ENCODE measurements around the gene PHYHD1. TPM values are rescaled to one million over a fixed set of nuclear protein-coding genes. Genes with fewer than 3 reads are reported as not detected.

Gene PHYHD1
- total RNA-seq, 1 experiment from 2014 or later = 0.32 TPM

DNA sequence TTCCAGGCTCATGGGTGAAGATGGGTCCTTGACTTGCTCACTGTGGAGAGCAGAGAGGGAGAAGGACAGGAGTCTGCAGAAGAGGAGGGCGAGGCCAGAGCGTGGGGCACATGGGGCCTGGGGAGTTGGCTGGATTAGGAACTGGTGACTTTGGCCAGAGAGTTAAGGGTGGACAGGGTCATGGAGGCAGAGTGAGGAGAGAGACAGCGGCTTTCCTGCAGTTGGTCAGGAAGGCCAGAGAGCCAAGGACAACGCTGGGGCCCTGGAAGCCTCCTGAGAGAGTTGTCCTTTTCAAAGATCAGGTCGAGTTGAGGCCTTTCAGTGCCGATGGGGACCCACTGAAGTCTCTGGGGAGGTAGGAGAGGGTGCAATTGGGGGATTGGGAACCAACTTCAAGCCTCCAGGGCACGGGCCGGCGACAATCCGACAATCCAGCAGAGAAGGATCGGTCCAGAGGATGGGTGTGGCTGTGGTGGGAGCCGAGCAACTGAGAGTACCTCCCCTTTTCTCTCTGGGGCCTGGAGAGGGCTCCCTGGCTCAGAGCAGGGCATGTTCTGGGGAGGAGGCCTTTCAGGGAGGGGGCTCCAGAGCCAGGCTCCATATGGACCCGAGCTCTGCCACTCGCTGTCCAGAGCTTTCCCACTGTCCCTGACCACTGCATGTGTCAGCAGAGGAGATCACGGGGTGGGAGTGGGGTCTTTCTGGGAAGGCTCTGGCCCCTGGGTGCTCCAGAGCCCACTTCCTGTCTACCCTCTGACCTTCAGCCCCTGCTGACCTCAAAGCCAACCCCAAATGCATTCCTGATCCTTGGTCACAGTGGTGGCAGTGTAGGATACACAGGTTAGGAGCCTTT lies 7.5 kb upstream of the PHYHD1 start (continued):
- TF ChIP-seq, protein P1, sequence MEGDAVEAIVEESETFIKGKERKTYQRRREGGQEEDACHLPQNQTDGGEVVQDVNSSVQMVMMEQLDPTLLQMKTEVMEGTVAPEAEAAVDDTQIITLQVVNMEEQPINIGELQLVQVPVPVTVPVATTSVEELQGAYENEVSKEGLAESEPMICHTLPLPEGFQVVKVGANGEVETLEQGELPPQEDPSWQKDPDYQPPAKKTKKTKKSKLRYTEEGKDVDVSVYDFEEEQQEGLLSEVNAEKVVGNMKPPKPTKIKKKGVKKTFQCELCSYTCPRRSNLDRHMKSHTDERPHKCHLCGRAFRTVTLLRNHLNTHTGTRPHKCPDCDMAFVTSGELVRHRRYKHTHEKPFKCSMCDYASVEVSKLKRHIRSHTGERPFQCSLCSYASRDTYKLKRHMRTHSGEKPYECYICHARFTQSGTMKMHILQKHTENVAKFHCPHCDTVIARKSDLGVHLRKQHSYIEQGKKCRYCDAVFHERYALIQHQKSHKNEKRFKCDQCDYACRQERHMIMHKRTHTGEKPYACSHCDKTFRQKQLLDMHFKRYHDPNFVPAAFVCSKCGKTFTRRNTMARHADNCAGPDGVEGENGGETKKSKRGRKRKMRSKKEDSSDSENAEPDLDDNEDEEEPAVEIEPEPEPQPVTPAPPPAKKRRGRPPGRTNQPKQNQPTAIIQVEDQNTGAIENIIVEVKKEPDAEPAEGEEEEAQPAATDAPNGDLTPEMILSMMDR (IDR thresholded peaks at IDR 0.05 in 2 of 3, conservative IDR thresholded peaks at IDR 0.05 in 1 of 3; ENCODE audit: borderline replicate concordance in 1 of 3, insufficient read depth in 1 of 3, low read depth in 2 of 3, low read length in 2 of 3) = no peak
- TF ChIP-seq RAD21 (IDR thresholded peaks at IDR 0.05; ENCODE audit: low read depth) = no peak
- no peak for TF ChIP-seq CBX3 (IDR thresholded peaks at IDR 0.05; ENCODE audit: low read depth)
- TF ChIP-seq JUND (IDR thresholded peaks at IDR 0.05) = no peak

DNA sequence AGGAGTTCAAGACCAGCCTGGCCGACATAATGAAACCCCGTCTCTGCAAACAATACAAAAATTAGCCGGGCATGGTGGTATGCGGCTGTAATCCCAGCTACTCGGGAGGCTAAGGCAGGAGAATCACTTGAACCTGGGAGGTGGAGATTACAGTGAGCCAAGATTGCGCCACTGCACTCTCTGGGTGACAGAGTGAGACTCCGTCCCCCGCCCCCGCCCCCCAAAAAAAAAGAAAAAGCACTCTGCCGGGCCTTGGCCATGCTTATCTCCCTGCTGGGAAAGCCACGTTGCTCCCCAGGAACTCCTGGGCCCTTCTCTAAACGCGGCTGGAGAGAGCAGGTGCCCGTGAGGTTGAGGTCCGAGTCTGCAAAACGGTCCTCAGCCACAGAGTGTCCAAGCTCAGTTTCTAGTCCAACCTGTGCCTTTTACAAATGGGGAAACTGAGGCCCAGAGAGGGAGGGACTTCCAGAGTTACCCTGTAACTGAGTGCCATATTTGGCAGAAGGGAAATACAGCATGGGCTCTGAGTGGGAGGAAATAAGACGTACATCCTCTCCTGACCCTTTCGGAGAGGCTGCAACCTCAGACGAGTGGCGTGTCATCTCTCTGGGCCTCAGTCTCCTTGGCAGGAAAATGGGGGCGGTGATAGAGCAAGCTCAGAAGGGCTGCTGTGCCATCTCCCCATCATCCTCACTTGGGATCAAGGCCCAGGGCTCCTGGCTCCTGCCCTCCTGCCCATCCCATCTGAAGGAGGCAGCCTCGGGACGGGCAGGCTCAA lies 6.6 kb upstream of the PHYHD1 start:
- Histone ChIP-seq H3K9me2 (ENCODE audit: insufficient read depth) (no peaks in the 10 kb centered on the region), H3K9me3 (ENCODE audit: control insufficient read depth in 1 of 2, insufficient read depth in 1 of 2, low read depth in 1 of 2, low read length in 2 of 2) (no peaks in the 10 kb centered on the region), H3K4me1 (ENCODE audit: control insufficient read depth in 1 of 2, insufficient read depth in 2 of 2, low read length in 2 of 2) (peaks cover 14 to 32% of the 10 kb centered on the region in 2 experiments), H3K27me3 (ENCODE audit: insufficient read depth, low read length) (no peaks in the 10 kb centered on the region), H3K9ac (ENCODE audit: low read length) (no peak overlapping the region), H3K36me3 (ENCODE audit: control insufficient read depth in 1 of 2, insufficient read depth in 2 of 2, low read length in 2 of 2) (peaks cover 0 to 9% of the 10 kb centered on the region in 2 experiments; a peak in 2 of 4 replicates), H3K4me2 (ENCODE audit: low read length) (no peak overlapping the region), H3K4me3 (replicated peaks in 1 of 2; ENCODE audit: low read depth in 1 of 2, low read length in 2 of 2) (no peak overlapping the region), H4K20me1 (ENCODE audit: insufficient read depth) (no peaks in the 10 kb centered on the region), H2AFZ (ENCODE audit: low read depth, low read length, poor library complexity, severe bottlenecking) (no peak overlapping the region), H3K27ac (ENCODE audit: low read depth, low read length) (no peak overlapping the region), H3K79me2 (ENCODE audit: insufficient read depth, low read length) (peaks cover 13% of the 10 kb centered on the region; the same call in 1 of the 2 replicates)
- TF ChIP-seq FOSL1 (IDR thresholded peaks at IDR 0.05; ENCODE audit: low read depth) (no peak), JUND (IDR thresholded peaks at IDR 0.05) (no peak), TCF7L2 (IDR thresholded peaks at IDR 0.05; ENCODE audit: borderline replicate concordance, extremely low read depth, insufficient read depth, insufficient read length) (no peak), ZNF274 (IDR thresholded peaks at IDR 0.05; ENCODE audit: low read depth, low read length) (no peak), CEBPB (IDR thresholded peaks at IDR 0.05; ENCODE audit: low read depth) (no peak), POLR2AphosphoS5 (IDR thresholded peaks at IDR 0.05; ENCODE audit: low read depth, low read length) (no peak), SP1 (IDR thresholded peaks at IDR 0.05; ENCODE audit: low read depth) (no peak), EZH2 (IDR thresholded peaks at IDR 0.05) (no peak), YY1 (IDR thresholded peaks at IDR 0.05; ENCODE audit: extremely low read depth, insufficient replicate concordance, low read depth, low read length) (no peak), CBX3 (IDR thresholded peaks at IDR 0.05; ENCODE audit: low read depth) (no peak), ZFX (IDR thresholded peaks at IDR 0.05) (no peak)
- TF ChIP-seq, protein P2, sequence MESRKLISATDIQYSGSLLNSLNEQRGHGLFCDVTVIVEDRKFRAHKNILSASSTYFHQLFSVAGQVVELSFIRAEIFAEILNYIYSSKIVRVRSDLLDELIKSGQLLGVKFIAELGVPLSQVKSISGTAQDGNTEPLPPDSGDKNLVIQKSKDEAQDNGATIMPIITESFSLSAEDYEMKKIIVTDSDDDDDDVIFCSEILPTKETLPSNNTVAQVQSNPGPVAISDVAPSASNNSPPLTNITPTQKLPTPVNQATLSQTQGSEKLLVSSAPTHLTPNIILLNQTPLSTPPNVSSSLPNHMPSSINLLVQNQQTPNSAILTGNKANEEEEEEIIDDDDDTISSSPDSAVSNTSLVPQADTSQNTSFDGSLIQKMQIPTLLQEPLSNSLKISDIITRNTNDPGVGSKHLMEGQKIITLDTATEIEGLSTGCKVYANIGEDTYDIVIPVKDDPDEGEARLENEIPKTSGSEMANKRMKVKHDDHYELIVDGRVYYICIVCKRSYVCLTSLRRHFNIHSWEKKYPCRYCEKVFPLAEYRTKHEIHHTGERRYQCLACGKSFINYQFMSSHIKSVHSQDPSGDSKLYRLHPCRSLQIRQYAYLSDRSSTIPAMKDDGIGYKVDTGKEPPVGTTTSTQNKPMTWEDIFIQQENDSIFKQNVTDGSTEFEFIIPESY (IDR thresholded peaks at IDR 0.05; ENCODE audit: extremely low read depth, insufficient replicate concordance, low read length) = no peak
- TF ChIP-seq, protein P3, sequence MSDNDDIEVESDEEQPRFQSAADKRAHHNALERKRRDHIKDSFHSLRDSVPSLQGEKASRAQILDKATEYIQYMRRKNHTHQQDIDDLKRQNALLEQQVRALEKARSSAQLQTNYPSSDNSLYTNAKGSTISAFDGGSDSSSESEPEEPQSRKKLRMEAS (IDR thresholded peaks at IDR 0.05) = no peak
- TF ChIP-seq, protein P1 (IDR thresholded peaks at IDR 0.05 in 2 of 3, conservative IDR thresholded peaks at IDR 0.05 in 1 of 3; ENCODE audit: borderline replicate concordance in 1 of 3, insufficient read depth in 1 of 3, low read depth in 2 of 3, low read length in 2 of 3) = no peak
- BruUV-seq (replicated peaks) = no TSS peak
- ATAC-seq = no peak
- POLR2A ChIA-PET = no interaction called here
- RAD21 ChIA-PET (ENCODE audit: low non-redundant PET in 1 of 2, low total read pairs in 2 of 2, uncharacterized antibody in 2 of 2, unreplicated experiment in 2 of 2) = no interaction called here
- CTCF ChIA-PET = no interaction called here
- no peak for DNase-seq (ENCODE audit: low read depth, low spot score)
- intact Hi-C loops (cut with micrococcal nuclease) = no loop called here

All from HCT116 (cell line).